WERI-Rb-1 (cell line): ENCODE results near the gene CNIH1.
A peak's percentile ranks its signal among the peaks of the same experiment; 100 is the strongest.

Experiments used
- DNase-seq: peaks from one replicate; pipeline ENCODE4 v3.0.0-alpha.2; 2020
- H3K27ac ChIP-seq: fragments of 250-450 bp; sonication (Bioruptor Pico); 2 replicates; pipeline ENCODE4 v1.5.1; 2020; ENCODE audit warnings: mild to moderate bottlenecking, moderate library complexity
- H3K27me3 ChIP-seq: fragments of 250-450 bp; sonication (Bioruptor Pico); 2 replicates; pipeline ENCODE4 v1.5.1; 2021; ENCODE audit warnings: mild to moderate bottlenecking, low read depth, moderate library complexity; ENCODE audit not compliant: insufficient read depth, severe bottlenecking
- H3K36me3 ChIP-seq: fragments of 250-450 bp; sonication (Bioruptor Pico); 2 replicates; pipeline ENCODE4 v1.5.1; 2020; ENCODE audit warnings: mild to moderate bottlenecking, moderate library complexity
- H3K4me3 ChIP-seq: 2 replicates; pipeline ENCODE4 v1.5.1; 2011; ENCODE audit warnings: low read depth, mild to moderate bottlenecking, control low read depth, low read length
- H3K9me3 ChIP-seq: fragments of 250-450 bp; sonication (Bioruptor Pico); 2 replicates; pipeline ENCODE4 v1.5.1; 2021; ENCODE audit warnings: mild to moderate bottlenecking, moderate library complexity; ENCODE audit not compliant: severe bottlenecking
- CTCF ChIP-seq: IDR thresholded peaks from 2 replicates; pipeline ENCODE4 v1.5.1; 2011; ENCODE audit warnings: low read depth, mild to moderate bottlenecking, control low read depth, inconsistent platforms, low read length

Gene CNIH1

DNA sequence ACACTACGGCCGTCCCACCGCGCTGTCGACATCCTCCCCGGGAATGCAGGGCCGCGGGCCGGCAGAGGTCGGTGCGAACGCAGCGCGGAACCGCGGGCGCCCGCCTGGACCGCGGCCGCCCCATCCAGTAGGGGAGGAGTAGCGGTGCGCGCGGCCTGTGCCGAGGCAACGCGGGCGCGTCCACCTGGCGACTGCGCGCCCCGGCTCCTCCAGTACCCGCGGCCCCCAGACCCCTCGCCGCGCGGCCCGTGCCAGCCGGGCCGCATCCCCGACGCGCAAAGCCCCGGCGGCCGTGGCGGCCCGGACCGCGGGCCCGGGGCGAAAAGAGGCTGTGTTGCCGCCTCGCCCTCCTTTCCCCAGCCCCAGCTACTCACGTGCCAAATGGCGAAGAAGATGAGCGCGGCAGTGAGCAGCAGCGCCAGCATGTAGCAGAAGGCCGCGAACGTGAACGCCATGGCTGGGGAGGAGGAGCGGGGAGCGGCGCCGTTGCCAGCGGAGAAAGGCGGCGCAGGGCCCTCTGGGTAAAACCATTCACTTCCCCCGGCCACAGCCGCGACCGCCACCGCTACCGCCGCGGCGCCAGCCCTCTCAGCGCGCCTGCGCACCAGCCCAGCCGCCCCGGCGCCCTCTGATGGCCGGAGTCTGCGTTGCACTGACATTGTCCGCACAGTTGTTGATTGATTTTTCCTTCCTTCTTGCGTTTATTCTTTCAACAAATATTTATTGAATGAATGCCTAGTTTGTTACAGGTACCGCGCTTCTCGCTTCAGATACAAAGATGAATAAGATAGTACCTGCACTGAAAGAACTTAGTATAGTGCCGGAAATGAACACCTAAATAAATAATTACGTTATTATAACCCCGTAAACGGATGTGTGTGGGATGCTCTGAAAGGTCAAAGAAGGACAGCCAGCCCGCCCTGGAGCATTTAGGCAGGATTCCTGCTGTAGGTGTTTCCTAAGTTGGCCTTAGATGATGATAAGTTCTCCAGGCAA, at the start of gene CNIH1:
TSS of gene CNIH1 (minus strand) at position 502 of the 996 bp plus-strand sequence. CDS start at position 455, 47 bp downstream.
- H3K4me3 ChIP-seq, result peak within 1 kb of the TSS; percentile 81
- no peaks in the 10 kb centered on the region for H3K27me3 ChIP-seq
- peak; percentile 87 for TF ChIP-seq CTCF
- no peaks in the 10 kb centered on the region for H3K9me3 ChIP-seq
- peak; percentile 93 for DNase-seq
- peaks cover 5% of the 10 kb centered on the region; the same call in 1 of the 2 replicates for H3K36me3 ChIP-seq
- H3K27ac ChIP-seq, result peak within 1 kb of the TSS; percentile 97

- no peak for TF ChIP-seq CTCF
- Histone ChIP-seq H3K4me3 (no peak overlapping the region), H3K9me3 (no peaks in the 10 kb centered on the region), H3K27me3 (no peaks in the 10 kb centered on the region), H3K36me3 (peaks cover 2% of the 10 kb centered on the region), H3K27ac (no peak overlapping the region)
- peak; percentile 53 for DNase-seq
Observed at GRCh38 chr14:54490445-54491175, 49.4 kb upstream of the CNIH1 start.

- no peak for TF ChIP-seq CTCF
- Histone ChIP-seq H3K4me3 (no peak overlapping the region), H3K27me3 (no peaks in the 10 kb centered on the region), H3K36me3 (peaks cover 2% of the 10 kb centered on the region), H3K27ac (peak overlapping the region; percentile 89), H3K9me3 (no peaks in the 10 kb centered on the region)
- no peak for DNase-seq
Observed at GRCh38 chr14:54489731-54490444, 48.7 kb upstream of the CNIH1 start.

GRCh38 chr14:54489318-54489683, 48.1 kb upstream of the CNIH1 start:
- Histone ChIP-seq H3K27me3 (no peaks in the 10 kb centered on the region), H3K9me3 (no peaks in the 10 kb centered on the region), H3K36me3 (peaks cover 2% of the 10 kb centered on the region), H3K27ac (peak overlapping the region; percentile 89), H3K4me3 (peak overlapping the region; percentile 87)
- no peak for DNase-seq
- TF ChIP-seq CTCF, result no peak

DNA sequence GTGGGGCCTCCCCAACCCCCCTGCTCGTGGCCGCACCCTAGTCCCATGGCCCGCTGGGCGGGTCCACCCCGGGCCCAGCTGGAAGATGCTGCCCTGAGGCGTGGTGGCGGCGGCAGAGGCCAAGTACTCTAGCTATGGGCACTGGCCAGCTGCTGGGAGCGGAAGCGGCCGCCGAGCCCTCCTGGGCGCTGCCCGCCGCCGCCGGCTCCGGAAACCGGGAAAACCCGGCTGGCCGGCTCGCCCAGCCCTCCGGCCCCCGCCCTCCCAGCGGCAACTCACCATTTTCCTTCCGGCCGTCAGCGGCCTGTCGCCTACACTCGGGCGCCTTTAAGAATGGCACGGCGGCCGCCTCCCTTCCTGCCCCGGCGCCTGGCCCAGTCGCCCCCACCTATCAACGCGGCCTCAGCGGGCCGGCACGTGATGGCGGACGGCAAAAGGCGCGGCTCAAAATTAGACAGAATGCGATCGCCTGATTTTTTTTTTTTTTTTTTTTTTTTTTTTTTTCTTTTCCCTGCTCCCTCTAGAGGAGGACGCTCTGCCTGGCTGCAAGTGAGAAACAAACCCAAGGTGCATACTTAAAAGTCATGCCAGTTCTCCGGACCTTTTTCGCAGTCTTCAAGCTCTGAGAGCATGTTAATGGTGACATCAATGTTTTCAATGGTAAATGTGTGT, 47.6 kb upstream of the CNIH1 start, which contains the start of gene GMFB:
TSS of gene GMFB (minus strand) at position 335 of the 672 bp plus-strand sequence. CDS start at position 282, 53 bp downstream.
- H3K9me3 ChIP-seq, result no peaks in the 10 kb centered on the region
- H3K27ac ChIP-seq, result peak within 1 kb of the TSS; percentile 89
- DNase-seq, result peak; percentile 91
- H3K27me3 ChIP-seq, result no peaks in the 10 kb centered on the region
- TF ChIP-seq CTCF, result 0 out of 2 replicates have a peak, but pooled peaks have one; percentile 21
- H3K4me3 ChIP-seq, result peak within 1 kb of the TSS; percentile 87
- H3K36me3 ChIP-seq, result peaks cover 2% of the 10 kb centered on the region
